Stimulated activated CD8-positive, alpha-beta memory T cell treated with anti-CD3 and anti-CD28 coated beads, Interleukin-7, amount 100 ng/mL, for 1 hour (primary cell): Measurements from ENCODE around the gene DCDC2C.
"Not testable (repeated sequence)": the region's sequence is repeated elsewhere in the genome, so short reads cannot be mapped to it uniquely, and the experiment has no call there.

Experiments used
- DNase-seq, 2 donors: peaks; one replicate each; pipeline ENCODE4 v3.0.0-alpha.2; 2020; ENCODE audit warnings: low read depth in 2 of 2

Gene DCDC2C

GRCh38 chr2:3771576-3771975, 68.2 kb downstream of the DCDC2C start:
- no peak for DNase-seq

GRCh38 chr2:3774336-3774735, 71.0 kb downstream of the DCDC2C start:
- DNase-seq, result no peak

- DNase-seq, result no peak
Measured at GRCh38 chr2:3776311-3776710, 72.9 kb downstream of the DCDC2C start.

- no peak for DNase-seq
Measured at GRCh38 chr2:3777966-3778365, 74.6 kb downstream of the DCDC2C start.

GRCh38 chr2:3778851-3779495, 75.6 kb downstream of the DCDC2C start:
- DNase-seq, result no peak

GRCh38 chr2:3779496-3780049, 76.2 kb downstream of the DCDC2C start:
- DNase-seq, result no peak

GRCh38 chr2:3780477-3781402, 77.4 kb downstream of the DCDC2C start:
- peak in 1 of 2 donors; percentile 4 for DNase-seq

- DNase-seq, result no peak
Measured at GRCh38 chr2:3784731-3785130, 81.4 kb downstream of the DCDC2C start.

- no peak for DNase-seq
Measured at GRCh38 chr2:3785220-3785889, 82.0 kb downstream of the DCDC2C start.

- DNase-seq, result no peak
Measured at GRCh38 chr2:3785890-3786273, 82.5 kb downstream of the DCDC2C start.

GRCh38 chr2:3787768-3788167, 84.4 kb downstream of the DCDC2C start:
- no peak for DNase-seq

- no peak for DNase-seq
Measured at GRCh38 chr2:3789256-3789655, 85.9 kb downstream of the DCDC2C start.

GRCh38 chr2:3793249-3793648, 89.9 kb downstream of the DCDC2C start:
- no peak for DNase-seq

GRCh38 chr2:3801506-3801905, 98.1 kb downstream of the DCDC2C start:
- DNase-seq, result no peak

GRCh38 chr2:3805201-3805939, 102.0 kb downstream of the DCDC2C start:
- DNase-seq, result no peak

- no peak for DNase-seq
Measured at GRCh38 chr2:3806168-3806567, 102.8 kb downstream of the DCDC2C start.

- DNase-seq, result no peak
Measured at GRCh38 chr2:3806730-3807129, 103.4 kb downstream of the DCDC2C start.

- no peak for DNase-seq
Measured at GRCh38 chr2:3807853-3808252, 104.5 kb downstream of the DCDC2C start.

GRCh38 chr2:3814706-3815245, 111.4 kb downstream of the DCDC2C start:
- DNase-seq, result no peak

- DNase-seq, result not testable (repeated sequence)
Measured at GRCh38 chr2:3817144-3817543, 113.8 kb downstream of the DCDC2C start.

- no peak for DNase-seq
Measured at GRCh38 chr2:3823748-3824147, 120.4 kb downstream of the DCDC2C start.
